Activated T-helper 1 cell treated with anti-CD3 and anti-CD28 coated beads, Interleukin-2, amount 50 U/mL, for 16 hours (primary cell): Measurements from ENCODE around the gene CFAP107.

Experiments
- DNase-seq, 2 donors: peaks; one replicate each; pipeline ENCODE4 v3.0.0-alpha.2; 2020; ENCODE audit warnings: low read depth in 1 of 2, low spot score in 1 of 2

CFAP107 gene

DNA sequence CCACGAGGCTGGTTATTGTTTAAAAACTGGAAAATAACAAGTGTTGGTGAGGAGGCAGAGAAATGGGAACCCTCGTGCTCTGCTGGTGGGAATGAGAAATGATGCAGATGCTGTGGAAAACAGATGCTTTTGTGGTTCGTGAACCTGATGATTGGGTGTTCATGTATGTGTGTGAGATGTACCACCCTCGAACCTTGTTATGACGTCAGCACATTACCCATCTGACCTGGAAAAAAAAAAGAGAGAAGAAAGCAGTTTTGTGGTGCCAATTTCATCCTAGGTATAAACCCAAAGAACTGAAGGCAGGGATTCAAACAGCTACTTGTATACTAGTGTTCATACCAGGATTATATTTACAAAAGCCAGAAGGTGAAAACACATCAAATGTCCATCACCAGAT is 6.4 kb upstream of the CFAP107 start:
- DNase-seq = no peak

DNA sequence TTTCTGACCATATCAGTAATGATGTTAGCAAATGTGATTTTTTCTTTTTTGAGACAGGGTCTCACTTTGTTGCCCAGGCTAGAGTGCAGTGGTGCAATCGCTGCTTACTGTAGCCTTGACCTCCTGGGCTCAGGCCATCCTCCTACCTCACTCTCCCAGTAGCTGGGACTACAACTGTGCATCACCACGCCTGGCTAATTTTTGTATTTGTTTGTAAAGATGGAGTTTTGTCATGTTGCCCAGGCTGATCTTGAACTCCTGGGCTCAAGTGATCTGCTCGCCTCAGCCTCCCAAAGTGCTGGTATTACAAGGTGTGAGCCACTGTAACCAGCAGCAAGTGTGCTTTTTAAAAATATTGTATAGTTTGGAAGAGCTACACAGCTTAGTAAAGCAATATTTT is 4.1 kb upstream of the CFAP107 start:
- DNase-seq = no peak

DNA sequence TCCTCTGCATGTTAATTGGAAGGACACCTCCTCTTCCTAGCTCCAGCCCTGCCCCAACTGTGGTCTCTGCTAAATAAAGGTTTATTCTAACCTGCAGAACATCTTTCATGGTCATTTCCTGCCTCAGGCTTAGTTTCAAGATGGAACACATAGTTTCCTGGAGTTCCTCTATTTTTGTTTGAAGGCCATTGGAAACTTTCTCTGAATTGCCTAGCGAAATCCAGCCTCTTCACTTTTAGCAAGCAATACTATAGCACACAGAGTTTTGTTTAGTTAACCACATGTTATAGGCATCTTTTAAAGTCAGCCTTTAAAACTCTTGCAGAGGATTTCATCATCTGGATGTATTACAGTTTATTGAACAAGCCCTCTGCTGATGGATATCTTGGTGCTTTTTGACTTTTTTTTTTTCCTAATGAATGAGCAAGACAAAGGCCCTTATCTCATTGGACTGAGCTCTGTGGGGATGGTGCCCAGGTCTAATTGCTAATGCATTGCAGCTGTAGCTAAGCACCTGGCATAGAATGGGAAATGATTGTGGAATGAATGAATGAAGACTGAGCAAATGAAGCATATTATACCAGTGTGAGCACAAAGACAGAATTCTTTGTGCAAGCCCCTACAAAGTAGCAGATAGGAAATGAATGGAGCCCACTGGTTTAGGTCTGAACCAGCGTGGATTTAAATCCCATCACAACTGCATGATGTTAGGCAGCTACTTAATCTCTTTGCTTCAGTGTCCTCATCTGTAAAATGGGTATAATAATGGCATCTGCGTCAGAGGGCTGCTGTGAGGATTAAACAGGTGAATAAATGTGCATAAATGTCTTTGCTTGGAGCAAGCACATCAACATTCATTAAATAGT is 641 bp upstream of the CFAP107 start:
- DNase-seq = no peak

DNA sequence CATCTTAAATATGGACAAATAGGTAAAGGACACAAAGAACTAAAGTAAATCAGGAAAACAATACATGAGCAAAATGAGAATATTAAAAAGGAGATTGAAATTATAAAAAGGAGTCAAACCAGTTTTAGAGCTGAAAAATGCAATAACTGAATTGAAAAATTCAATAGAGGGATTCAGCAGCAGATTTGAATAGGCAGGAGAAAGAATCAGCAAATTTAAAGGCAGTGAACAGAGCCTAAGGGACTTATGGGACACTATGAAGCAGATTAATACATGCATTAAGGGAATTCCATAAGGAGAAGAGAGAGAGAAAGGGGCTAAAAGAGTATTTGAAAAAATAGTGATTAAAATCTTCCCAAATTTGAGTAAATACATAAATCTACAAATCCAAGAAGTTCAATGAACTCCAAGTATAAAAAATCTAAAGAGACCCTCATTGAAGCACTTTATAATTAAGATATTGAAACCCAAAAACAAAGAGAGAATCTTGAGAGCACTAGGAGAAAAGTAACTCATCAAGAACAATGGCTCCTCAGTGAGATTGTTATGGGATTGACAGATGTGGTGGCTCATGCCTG is 2.9 kb downstream of the CFAP107 start:
- no peak for DNase-seq

DNA sequence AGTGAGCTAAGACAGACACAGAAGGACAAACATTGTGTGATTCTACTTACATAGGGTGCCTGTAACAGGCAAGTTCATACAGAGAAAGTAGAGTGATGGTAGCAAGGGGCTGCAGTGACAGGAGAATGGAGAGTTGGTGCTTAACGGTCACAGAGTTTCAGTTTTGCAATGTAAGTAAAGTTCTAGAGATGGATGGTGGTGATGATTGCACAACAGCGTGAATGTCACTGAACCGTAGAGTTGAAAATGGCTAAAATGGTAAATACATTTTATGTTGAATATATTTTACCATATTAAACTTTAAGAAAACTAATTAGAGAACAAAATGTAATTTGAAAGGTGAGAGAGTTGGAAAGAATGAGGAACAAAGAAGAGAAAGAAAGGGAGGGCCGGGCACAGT is 8.7 kb downstream of the CFAP107 start:
- DNase-seq = no peak

DNA sequence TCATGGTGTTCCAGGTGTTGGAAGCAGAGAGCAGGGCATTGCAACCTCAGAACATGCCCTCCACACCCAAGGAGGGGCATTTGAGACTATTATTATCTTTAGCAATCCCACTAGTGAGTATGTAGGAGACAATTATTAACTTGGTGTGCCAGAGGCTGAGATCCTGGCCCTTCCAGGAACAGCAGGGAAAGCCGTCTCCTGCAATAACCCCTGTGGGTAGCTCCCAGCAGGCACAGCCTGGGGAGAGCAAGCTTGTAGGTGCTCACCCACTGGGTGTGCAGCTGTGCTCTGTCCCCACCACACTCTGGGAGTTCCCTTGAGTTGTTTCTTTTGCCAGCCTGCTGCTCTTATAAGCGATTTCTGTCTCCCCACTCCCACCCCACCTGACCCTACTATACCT is 10.3 kb downstream of the CFAP107 start:
- no peak for DNase-seq

DNA sequence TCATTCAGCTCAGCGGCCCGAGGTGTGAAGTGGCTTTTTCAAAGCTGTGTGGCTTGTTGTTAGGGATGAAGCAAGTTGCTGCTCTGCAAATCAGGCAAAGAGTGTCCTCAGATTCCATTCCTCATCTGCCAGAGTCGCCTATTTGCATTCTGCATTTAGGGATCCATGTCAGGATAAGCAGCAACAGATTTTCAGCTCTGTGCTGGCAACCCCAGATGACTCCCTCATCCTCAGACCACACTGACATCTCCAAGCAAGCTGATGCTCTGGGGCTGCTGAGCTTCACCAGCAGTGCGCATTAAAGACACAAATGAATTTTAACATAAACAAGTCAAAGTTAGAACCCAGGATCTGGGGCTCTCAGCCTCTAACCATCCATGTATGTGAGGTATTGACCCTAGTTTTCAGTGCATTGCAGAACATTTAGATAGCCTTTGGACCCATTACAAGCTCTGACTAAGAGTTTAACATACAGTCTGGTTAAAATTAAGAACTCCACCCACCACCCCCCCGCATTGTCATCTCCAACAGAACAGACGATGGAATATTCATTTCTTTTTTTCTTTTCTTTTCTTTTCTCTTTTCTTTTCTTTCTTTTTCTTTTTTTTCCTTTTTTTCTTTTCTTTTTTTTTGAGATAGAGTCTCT is 10.9 kb downstream of the CFAP107 start:
- no peak for DNase-seq

DNA sequence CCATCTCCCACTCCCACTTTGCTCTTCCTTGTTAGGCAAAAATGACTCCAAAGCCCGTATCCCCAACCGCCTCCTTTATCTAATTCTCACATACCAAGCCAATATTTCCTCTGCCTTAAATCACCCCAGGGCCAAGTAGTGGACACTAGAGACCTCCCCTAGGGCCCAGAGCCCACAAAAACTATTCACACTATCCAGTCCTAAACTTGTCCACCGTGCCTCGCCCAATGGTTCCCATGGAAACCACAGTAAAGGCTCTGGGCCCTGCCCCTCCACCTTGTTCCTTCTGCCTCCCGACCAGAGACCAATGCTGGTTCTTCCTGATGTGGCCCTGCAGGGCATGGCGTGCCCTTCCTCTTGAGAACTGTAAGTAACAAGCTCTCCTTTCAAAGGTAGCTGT is 11.8 kb downstream of the CFAP107 start:
- DNase-seq = no peak

DNA sequence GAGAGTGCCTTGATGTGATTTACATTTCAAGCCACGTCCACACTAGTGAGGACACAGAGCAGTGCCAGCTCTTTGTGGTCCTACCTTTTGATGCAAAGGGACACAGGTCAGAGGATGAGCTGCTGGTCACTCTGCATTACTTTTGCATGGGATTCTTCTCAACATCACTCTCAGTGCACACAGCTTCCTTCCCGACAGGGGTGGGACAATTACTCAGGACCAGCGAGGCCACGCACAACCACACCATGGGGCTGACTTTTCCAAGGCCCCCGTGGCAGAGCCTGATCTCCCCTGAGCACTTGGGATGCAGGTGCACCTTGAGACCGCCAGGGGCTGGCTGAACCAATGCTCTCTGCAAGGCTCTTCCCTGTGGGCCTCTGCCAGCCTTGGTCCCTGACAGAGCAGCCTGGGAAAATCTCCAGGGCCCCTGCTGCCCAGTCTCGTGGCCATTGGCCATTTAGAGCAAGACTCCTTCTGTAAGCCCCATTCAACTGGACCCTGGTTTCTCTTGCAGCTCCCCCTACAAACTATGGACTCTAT is 14.3 kb downstream of the CFAP107 start:
- no peak for DNase-seq

DNA sequence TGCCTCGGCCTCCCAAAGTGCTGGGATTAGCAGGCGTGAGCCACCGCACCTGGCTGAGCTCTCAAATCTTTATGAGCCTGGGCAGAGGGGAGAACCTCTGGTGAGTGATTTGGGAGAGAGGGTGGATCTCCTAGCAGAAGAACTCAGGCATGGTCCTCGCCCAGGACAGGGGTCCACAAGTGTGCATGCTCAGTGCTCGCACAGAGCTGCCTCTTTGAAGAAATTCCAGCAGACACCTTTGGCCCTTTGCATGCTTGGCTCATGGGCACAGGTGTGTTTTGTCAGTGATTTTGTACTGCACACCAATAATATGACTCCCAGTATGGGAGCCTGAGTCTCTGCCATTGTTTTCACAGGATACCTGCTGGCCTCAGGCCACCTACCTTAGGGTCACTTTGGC is 15.8 kb downstream of the CFAP107 start:
- DNase-seq = no peak

DNA sequence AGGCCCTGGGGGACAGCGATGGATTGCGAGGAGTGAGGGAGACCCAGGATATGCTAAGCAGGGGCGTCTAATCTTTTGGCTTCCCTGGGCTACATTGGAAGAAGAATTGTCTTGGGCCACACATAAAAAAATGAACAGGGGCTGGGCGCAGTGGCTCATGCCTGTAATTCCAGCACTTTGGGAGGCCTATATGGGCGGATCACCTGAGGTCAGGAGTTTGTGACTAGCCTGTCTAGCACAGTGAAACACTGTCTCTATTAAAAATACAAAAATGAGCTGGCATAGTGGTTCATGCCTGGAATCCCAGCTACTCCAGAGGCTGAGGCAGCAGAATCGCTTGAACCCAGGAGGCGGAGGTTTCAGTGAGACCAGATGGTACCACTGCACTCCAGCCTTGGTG is 16.8 kb downstream of the CFAP107 start:
- no peak for DNase-seq

DNA sequence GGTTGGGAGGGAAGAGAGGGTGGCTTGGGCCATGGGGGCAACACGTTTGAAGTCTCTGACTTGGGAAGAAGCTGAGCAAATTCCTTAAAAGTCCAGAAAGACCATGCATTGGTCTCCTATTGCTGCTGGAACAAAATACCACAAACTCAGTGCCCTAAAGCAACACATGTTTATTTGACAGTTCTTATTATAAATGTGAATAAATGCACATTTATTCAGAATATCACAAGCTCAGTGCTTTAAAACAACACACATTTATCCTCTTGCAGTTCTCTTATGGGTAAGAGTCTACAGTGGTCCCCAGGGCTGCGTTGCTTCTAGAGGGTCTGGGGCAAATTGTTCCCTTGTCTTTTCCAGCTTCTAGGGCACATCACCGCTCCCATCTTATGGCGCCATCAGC is 17.5 kb downstream of the CFAP107 start:
- DNase-seq = no peak

DNA sequence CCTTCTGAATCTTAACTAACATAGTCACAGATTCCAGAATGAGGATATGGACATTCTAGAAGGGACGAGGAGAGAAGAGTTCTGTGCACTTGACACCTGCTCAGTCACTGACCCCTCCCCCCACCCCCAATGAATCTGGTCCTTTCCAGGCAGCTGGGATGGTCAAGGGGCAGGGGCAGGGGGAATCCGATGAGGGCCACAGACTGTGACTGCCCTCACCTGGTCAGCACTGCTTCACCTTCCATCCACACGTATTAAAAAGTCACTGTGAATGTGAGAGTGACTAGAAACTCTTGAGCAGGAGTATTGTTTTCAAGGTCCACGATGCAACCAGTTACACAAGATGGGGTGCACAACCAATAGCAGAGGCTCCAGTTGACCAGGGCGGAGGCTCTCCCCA is 18.0 kb downstream of the CFAP107 start:
- DNase-seq = no peak

DNA sequence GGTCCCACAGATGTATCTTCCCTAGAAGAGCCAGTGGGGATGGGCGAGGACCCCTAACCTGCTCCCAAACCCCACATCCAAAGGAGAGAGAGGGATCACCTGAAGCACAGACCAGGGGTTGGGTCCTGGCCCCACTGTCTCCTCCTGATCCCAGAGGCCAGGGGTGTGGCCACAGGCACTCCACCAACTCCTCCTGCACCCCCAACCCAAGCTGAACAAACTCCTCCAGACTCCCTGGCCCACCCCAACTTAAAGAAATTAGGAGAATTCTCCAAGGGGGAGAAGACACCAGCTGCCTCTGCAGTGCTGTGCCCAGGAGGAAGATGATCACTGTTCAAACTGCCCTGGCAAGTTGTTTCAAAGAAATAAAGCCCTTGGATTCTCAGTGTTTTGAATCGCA is 23.0 kb downstream of the CFAP107 start:
- DNase-seq = no peak

DNA sequence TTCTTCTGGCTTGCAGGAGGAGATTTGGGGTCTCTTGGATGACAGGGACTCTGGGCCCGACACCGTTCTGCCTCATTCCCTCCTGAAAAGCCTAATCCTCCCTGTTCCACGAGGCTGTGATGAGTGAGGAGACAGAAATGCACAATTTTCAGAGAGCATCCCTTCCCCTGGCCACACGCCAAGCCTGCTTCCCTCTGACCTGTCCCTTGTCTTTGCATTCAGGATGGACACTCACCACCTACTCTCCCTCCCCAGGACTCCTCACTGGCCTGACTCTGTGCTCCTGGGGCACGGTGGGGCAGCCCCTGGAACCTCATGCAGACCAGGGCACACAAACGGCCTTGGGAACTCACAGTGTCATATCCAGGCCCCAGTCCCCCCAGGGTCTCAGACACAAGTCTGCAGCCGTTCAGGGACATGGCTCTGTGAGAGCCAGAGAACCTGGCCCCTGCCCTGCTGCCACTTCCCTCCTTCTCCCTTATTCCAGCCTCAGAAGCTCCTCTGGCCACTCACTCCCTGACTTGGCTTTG is 24.0 kb downstream of the CFAP107 start:
- DNase-seq = no peak

DNA sequence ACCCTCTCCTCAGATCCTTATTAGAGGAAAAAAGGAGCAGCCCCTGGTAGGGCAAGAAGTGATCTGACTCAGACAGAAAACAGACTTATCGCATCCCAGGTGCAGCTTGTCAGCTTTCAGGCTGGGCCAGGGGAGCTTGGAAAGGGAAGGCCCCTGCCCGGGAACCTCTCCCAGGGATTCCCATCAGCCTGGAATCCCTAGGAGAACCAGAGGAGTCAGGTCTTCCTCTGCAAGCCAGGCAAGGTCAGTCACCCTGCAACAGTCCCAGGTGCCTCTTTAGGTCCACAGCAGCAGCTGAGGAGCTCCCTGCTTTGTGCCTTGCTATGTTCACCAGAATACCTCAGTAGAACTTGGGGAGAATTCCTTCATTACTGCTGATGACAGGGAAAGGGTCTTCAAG is 24.6 kb downstream of the CFAP107 start:
- DNase-seq = no peak

DNA sequence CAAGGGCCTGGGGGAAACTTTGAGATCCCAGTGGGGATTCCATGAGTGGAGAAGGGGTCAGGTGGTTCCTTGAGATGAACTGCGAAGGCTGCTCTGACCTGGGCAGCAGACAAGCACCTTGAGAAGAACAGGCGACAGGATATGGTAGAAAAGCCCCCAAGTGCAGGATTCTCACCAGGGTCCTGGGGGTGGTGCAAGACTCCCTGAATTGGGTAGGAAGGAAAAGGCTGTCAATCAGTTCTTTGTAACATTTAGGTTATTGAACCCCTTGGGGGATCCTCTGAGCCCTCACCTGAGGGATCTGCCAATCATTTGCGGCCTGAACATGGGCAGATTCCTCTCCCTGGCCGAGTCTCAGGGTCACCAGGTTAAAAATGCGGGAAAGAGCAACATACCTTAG is 25.2 kb downstream of the CFAP107 start:
- DNase-seq = no peak

DNA sequence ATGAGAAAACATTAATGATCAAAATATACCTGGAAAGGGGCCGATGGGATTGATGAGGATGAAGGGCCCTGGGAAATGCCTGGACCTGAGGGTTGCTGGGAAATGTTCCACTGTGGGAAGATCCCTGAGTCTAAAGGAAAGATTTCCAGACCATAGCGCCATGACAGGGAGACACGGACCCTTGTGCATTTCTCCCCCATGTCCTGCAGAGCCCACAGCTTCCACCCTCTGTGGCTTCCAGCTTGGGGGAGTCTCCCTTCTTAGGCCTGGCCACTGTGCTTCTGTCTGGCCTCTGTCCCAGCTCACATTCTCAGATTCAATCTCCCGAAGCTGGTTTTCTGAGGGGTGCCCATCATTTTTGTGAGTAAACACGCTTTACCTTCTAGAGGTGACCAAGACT is 26.5 kb downstream of the CFAP107 start:
- DNase-seq = no peak

DNA sequence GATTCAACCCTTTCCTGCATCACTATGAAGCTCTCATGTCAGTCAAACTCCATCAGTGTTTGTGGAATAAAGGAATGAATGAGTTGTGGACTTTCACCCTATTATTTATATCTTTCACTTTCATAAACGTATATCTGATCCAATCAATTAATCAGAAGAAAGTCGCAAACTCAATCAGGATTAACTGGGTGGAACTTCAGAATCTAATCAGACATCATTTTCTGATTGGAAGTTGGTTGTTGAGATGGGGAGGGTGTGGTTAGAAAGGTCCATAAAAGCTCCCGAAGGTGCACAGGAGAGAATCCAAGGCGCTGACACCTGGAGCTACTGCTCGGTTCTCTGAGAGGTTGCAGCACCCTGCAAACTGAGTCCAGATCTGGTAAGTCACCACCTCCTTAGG is 27.4 kb downstream of the CFAP107 start, which contains the start of gene PRAMEF12:
TSS of gene PRAMEF12 (plus strand) at position 301 of the 400 bp plus-strand sequence. CDS start 1,130 bp downstream, outside the sequence.
- no peak for DNase-seq

DNA sequence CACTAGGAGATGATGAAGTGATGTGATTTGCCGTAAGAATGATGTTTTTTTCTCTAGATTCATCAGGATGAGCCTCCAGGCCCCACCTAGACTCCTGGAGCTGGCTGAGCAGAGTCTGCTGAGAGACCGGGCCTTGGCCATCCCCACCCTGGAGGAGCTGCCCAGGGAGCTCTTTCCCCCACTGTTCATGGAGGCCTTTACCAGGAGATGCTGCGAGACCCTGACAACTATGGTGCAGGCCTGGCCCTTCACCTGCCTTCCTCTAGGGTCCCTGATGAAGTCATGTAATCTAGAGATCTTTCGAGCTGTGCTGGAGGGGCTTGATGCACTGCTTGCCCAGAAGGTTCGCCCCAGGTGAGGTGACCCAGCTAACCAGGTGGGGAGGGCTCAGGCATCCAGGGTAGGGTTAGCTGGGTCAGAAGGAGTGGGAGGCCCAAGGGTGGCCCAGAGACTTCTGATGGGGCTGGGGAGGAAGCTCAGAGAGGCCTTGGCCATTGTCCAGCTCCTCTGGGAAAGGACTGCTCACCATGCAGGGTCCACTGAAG is 28.9 kb downstream of the CFAP107 start:
- DNase-seq = no peak

DNA sequence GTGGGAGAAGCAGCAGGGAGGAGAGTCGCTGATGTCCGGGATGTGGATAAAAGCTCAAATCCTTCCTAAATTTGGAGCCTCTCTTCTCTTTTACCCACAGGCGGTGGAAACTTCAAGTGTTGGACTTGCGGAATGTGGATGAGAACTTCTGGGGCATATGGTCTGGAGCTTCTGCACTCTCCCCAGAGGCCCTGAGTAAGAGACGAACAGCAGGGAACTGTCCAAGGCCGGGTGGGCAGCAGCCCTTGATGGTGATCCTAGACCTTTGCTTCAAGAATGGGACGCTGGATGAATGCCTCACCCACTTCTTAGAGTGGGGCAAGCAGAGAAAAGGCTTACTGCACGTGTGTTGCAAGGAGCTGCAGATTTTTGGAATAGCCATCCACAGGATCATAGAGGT is 29.4 kb downstream of the CFAP107 start:
- no peak for DNase-seq
